Fibroblast of mammary gland (primary cell): ENCODE results near the gene TVP23C.
A peak's percentile ranks its signal among the peaks of the same experiment; 100 is the strongest.

ENCODE experiments used
- DNase-seq: peaks from one replicate; pipeline ENCODE4 v3.0.0-alpha.2; 2010; ENCODE audit warnings: low read depth
- H3K4me3 ChIP-seq: 2 replicates; pipeline ENCODE4 v1.5.1; 2011; ENCODE audit warnings: low read depth, mild to moderate bottlenecking, low read length, moderate library complexity; ENCODE audit not compliant: control insufficient read depth
- CTCF ChIP-seq: conservative IDR thresholded peaks from 2 replicates; pipeline ENCODE4 v1.5.1; 2011; ENCODE audit warnings: low read depth, low read length, inconsistent platforms; ENCODE audit not compliant: control insufficient read depth, insufficient read depth

Gene TVP23C

GRCh38 chr17:15498107-15498506, 65.2 kb downstream of the TVP23C start:
- no peak overlapping the region for H3K4me3 ChIP-seq
- peak; percentile 34 for DNase-seq
- no peak for TF ChIP-seq CTCF

GRCh38 chr17:15496735-15497670, 66.3 kb downstream of the TVP23C start:
- no peak for DNase-seq
- no peak overlapping the region for H3K4me3 ChIP-seq
- no peak for TF ChIP-seq CTCF

- no peak overlapping the region for H3K4me3 ChIP-seq
- DNase-seq, result no peak
- no peak for TF ChIP-seq CTCF
Observed at GRCh38 chr17:15494821-15495220, 68.5 kb downstream of the TVP23C start.

- DNase-seq, result no peak
- H3K4me3 ChIP-seq, result no peak overlapping the region
- no peak for TF ChIP-seq CTCF
Observed at GRCh38 chr17:15493693-15494035, 69.6 kb downstream of the TVP23C start.

- no peak overlapping the region for H3K4me3 ChIP-seq
- DNase-seq, result no peak
Observed at GRCh38 chr17:15492791-15493692, 70.2 kb downstream of the TVP23C start.

GRCh38 chr17:15492186-15492585, 71.1 kb downstream of the TVP23C start:
- DNase-seq, result no peak
- no peak for TF ChIP-seq CTCF

More at GRCh38 chr17:15492791-15493692, 70.2 kb downstream of the TVP23C start:
- TF ChIP-seq CTCF, result no peak

More at GRCh38 chr17:15492186-15492585, 71.1 kb downstream of the TVP23C start:
- no peak overlapping the region for H3K4me3 ChIP-seq
